ENCODE results near the gene COQ8A. TPM values are rescaled to one million over a fixed set of nuclear protein-coding genes. Genes with fewer than 3 reads are reported as not detected.
"Not testable (repeated sequence)": the region's sequence is repeated elsewhere in the genome, so short reads cannot be mapped to it uniquely, and the experiment has no call there.

COQ8A gene
- total RNA-seq, 1 experiment from 2014 or later = 14.8 TPM

DNA sequence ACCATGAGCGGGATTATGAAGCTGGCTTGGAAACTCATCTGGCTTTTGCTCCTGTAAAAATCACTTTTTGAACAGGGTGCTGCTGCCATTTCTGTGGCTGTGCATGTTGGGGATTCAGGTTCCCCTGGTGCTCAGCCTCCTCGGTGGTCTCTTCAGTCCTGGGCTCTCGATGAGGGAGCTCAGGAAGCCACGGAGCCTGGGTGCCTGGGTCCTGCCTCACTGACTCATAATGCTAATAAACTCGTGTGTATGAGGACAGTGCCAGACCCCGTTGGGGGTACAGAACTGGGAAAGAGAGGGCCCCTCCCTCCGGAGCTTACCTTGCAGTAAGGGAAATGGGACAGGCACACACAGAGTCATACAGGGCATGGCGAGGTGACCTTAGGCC lies 5.8 kb downstream of the COQ8A start:
- Histone ChIP-seq H3K4me3 (no peak overlapping the region), H3K36me3 (no peaks in the 10 kb centered on the region), H3K9me3 (no peaks in the 10 kb centered on the region), H3K27me3 (no peaks in the 10 kb centered on the region)
- no peak for DNase-seq

DNA sequence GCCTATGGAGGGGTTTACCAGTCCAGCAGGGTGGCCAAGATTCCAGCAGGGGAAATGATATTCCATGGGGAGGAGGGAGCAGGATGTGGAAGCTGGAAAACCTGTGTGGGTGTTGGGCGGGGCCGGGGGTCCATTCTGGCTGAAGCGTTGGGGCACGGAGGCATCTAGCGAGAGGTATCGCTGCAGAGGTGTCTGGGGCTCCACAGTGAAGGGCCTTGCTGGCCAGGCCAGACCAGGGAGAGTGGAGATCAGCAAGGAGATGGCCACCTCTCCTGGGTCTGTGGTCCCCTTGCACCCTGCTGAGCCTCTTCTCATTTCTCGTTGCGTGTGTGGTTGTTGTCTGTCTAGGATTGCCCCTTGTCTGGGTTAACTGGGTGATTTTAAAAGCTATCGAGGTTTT lies 6.2 kb downstream of the COQ8A start:
- DNase-seq = no peak
- no peak overlapping the region for H3K4me3 ChIP-seq

DNA sequence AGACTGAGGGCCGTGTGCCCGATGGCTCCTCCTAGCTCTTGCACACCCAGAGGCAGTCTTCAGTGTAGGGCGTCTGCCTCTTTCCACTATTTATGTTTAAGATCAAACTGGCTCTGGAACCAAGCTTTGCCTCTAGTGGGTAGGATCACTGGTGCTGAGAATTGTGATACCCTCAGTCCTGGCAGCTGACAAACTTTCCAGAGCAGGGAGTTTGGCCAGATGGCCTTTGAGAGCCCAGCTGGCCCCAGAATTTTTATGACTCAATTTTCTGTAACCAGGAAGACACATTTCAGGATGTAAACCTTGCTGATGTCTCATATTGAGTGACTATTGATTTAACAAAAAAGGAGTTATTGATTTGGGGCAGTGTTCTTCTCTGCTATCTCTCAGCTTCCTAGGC lies 6.7 kb downstream of the COQ8A start:
- no peak overlapping the region for H3K4me3 ChIP-seq
- DNase-seq = peak; percentile 55
- H3K36me3 ChIP-seq = no peaks in the 10 kb centered on the region
- no peaks in the 10 kb centered on the region for H3K9me3 ChIP-seq
- H3K27me3 ChIP-seq = no peaks in the 10 kb centered on the region

More for the DNA sequence above, 6.2 kb downstream of the COQ8A start:
- Histone ChIP-seq H3K27me3 (no peaks in the 10 kb centered on the region), H3K9me3 (no peaks in the 10 kb centered on the region), H3K36me3 (no peaks in the 10 kb centered on the region)

DNA sequence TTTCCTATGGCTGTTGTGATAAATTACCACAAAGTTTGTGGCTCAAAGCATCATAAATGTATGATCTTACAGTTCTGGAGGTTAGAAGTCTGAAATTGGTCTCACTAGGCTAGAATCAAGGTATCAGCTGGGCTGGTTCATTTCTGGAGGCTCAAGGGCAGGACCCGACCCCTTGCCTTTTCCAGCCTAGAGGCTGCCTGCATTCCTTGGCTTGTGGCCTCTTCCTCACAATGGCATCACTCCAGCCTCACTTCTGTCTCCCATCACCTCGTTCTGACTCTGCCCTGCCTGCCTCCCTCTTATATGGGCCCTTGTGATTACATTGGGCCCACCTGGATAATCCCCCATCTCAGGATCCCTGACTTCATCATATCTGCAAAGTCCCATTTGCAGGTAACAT lies 8.0 kb downstream of the COQ8A start:
- Histone ChIP-seq H3K9me3 (no peaks in the 10 kb centered on the region), H3K36me3 (no peaks in the 10 kb centered on the region), H3K4me3 (no peak overlapping the region), H3K27me3 (no peaks in the 10 kb centered on the region)
- DNase-seq = no peak

DNA sequence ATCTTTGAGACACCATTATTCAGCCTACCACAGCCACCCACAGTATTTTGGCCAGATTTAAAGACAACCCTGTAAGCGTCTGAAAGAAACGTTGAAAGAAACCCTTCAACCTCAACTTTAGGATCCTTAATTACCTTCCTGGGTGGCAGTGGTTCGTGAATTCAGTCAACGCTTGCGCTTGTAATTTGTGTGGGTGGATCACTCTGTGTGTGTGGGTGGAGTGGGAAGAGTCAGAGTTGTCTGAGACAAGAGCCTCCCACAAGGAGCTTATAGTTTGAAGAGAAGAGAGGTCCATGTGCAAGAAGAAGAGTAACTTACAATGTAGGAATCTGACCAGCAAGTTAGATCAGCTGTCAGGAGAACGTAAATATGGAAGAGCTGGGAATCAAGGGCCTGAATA lies 8.4 kb downstream of the COQ8A start:
- Histone ChIP-seq H3K27me3 (no peaks in the 10 kb centered on the region), H3K36me3 (no peaks in the 10 kb centered on the region)
- no peak for DNase-seq

DNA sequence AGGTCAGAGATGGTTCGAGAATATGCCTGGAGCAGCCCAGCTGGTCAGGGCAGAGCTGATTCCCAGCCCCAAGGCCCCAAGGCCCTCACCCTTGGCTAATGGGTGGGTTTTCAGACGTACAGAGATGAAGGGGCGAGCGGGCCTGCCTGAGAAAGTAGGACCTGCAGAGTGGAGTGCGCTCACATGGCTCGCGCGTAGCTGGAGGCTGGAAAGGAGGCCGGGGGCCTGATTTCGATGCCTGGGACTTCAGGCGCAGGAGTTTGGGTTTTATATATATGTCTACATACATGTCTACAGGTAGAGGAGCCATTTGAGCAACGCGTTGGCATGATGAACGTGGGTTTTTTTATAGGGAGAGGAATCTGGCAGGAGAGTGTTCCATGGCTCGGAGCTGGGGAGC lies 8.9 kb downstream of the COQ8A start:
- DNase-seq = no peak
- Histone ChIP-seq H3K27me3 (no peaks in the 10 kb centered on the region), H3K4me3 (no peak overlapping the region), H3K36me3 (no peaks in the 10 kb centered on the region), H3K9me3 (no peaks in the 10 kb centered on the region)

More for the DNA sequence above, 8.4 kb downstream of the COQ8A start:
- Histone ChIP-seq H3K9me3 (no peaks in the 10 kb centered on the region), H3K4me3 (no peak overlapping the region)

DNA sequence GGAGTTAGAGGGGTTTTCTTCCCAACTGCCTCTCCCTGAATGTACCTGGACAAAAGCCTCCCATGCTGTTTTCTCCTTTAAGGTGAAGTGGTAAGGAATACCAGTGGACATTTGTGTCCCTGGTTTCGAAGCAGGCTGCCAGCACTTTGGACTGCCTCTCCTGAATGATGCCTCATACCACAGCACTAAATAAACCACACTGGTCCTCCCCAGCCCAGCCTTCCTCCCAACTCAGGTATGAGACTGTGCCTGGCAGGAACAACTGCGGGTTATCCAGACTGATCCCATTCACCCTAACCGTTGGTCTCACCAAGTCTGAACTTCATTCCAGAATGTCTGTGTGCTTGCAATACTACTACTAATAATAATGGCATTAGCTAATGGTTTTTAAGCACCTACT lies 9.3 kb downstream of the COQ8A start:
- H3K9me3 ChIP-seq = no peaks in the 10 kb centered on the region
- DNase-seq = no peak
- no peaks in the 10 kb centered on the region for H3K36me3 ChIP-seq
- no peak overlapping the region for H3K4me3 ChIP-seq
- no peaks in the 10 kb centered on the region for H3K27me3 ChIP-seq

DNA sequence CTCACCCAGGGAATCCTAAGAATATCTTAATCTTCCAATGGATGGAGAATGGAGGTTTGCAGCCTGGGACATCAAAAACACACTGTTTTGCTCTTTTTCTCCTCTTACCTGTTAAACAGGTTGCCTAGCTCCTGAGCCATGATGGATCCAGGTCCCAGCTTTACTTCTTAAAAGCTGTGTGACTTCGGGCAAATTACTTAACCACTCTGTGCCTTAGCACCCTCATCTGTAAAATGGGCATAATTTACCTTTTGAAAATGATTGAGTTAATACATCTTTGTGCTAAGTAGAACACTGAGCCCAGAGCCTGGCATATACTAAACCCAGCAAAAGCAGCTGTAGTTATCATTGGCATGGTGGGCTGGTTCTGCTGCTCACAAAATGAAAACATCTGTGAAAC lies 10.2 kb downstream of the COQ8A start:
- Histone ChIP-seq H3K27me3 (no peaks in the 10 kb centered on the region), H3K36me3 (no peaks in the 10 kb centered on the region), H3K4me3 (no peak overlapping the region), H3K9me3 (no peaks in the 10 kb centered on the region)
- DNase-seq = no peak

DNA sequence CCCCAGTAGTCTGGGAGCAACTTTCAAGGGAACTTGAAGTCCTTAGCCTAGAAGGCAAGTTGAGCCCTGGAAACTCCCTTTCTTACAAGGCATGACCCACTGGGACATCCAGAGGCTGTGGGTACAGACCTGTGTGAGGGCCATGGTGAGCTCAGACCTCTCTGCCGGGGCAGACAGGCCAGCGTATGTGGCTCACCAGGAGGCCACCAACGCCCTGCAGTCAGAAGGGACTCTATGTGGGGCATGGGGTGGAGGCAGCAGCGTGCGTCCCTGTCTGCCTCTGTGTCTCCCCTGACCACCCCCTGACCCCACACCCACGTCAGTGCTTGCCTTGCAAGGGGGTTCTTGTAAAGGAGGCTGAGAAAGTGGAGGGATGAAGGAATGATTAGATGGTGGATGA lies 10.8 kb downstream of the COQ8A start:
- Histone ChIP-seq H3K27me3 (no peaks in the 10 kb centered on the region), H3K9me3 (no peaks in the 10 kb centered on the region), H3K36me3 (no peaks in the 10 kb centered on the region), H3K4me3 (no peak overlapping the region)
- DNase-seq = no peak

DNA sequence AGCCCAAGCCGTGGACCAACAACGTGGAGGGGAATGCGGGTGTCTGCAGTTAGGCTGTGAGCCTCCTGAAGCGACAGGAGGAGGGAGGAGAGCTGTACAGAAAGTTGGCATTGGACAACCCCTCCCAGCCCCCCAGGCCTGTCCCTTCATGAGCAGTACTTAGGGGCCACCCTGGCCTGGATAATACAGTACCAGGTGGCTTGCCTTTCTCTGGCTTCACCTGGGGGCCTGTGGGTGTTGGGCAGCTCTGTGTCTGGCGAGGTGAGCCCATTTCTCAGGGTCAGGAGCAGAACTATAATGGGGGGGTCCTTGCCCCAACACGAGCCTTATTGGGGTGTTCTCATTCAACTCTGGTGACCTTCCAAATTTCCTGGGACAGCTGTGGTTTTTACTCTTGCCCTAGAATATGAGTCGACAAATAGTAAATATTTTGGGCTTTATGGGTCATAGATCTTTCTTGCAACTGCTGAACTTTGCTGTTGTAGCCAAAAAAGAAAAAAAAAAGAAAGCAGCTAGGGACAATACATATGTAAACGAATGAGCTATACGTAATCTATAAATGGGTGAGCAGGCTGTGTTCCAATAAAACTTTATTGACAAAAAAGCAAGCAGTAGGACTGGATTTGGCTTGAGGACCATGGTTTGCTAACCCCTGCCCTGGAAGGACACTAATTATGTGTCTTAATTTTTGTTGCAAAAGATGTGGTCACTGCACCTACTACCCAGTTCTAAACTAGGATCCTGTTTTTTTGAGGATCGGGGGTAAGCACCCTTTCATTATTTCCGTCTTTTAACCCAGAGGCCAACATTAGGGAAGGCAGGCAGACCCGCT lies 11.4 kb downstream of the COQ8A start:
- Histone ChIP-seq H3K36me3 (no peaks in the 10 kb centered on the region), H3K27me3 (no peaks in the 10 kb centered on the region), H3K4me3 (no peak overlapping the region), H3K9me3 (no peaks in the 10 kb centered on the region)
- DNase-seq = no peak

DNA sequence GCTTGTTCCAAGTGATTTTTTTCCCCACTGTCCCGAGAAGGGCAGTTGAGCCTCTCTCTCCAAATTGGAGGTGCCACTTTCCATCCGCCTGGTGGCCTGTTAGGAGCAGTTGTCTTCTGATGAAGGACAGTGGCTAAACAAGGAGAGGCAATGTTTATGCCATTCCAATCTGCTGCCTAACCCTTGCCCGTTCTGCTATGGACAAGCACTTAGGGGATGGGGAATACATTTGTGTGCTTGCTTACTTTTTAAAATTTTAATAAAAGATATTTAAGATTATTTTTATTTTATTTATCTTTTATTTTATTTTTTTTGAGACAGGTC lies 12.0 kb downstream of the COQ8A start:
- Histone ChIP-seq H3K27me3 (no peaks in the 10 kb centered on the region), H3K4me3 (no peak overlapping the region), H3K9me3 (no peaks in the 10 kb centered on the region), H3K36me3 (no peaks in the 10 kb centered on the region)
- no peak for DNase-seq

DNA sequence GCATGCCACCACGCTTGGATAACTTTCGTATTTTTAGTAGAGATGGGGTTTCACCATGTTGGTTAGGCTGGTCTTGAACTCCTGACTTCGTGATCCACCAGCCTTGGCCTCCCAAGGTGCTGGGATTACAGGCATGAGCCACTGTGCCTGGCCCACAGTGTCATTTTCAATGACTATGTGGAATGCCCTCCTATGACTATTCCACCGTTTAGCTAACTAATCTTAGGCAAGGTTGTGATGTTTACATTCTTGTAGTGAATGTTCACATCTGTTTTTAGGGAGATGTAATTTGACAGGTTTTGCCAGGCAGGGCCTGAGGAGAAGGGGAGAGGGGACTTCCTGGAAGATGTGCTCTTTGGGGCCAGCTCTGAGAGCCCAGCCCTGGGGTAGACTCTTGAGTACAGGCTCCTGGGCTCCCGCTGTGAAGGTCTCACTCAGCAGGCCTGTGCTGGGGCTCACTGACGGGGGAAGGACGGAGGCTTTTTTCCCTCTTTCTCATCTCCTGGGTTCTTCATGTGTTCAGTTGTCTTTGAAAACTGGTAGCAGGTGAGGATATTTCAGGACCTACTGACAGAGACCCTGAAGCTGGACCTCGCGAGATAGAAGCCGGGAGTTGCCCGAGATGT lies 13.2 kb downstream of the COQ8A start:
- Histone ChIP-seq H3K36me3 (no peaks in the 10 kb centered on the region), H3K27me3 (no peaks in the 10 kb centered on the region), H3K4me3 (no peak overlapping the region), H3K9me3 (no peaks in the 10 kb centered on the region)
- no peak for DNase-seq

DNA sequence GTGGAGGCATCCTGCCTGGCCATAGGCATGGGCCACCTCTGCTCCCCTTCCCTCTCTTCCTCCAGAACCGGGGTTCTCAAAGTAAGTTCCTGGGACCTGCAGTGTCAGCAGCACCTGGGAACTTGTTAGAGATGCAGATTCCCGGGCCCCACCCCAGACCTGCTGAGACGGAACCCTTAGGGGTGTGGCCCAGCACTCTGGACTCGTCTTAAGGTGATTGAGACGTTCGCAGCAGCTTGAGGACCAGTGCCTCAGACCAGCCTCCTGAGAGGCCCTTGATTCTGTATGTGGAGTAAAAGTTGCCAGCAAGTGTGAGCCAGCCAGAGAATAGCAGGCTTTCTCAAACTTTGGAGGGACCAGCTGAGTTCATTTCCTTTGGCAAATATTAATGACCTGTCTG lies 14.2 kb downstream of the COQ8A start:
- H3K36me3 ChIP-seq = no peaks in the 10 kb centered on the region
- H3K4me3 ChIP-seq = no peak overlapping the region
- H3K9me3 ChIP-seq = no peaks in the 10 kb centered on the region
- H3K27me3 ChIP-seq = no peaks in the 10 kb centered on the region
- no peak for DNase-seq

DNA sequence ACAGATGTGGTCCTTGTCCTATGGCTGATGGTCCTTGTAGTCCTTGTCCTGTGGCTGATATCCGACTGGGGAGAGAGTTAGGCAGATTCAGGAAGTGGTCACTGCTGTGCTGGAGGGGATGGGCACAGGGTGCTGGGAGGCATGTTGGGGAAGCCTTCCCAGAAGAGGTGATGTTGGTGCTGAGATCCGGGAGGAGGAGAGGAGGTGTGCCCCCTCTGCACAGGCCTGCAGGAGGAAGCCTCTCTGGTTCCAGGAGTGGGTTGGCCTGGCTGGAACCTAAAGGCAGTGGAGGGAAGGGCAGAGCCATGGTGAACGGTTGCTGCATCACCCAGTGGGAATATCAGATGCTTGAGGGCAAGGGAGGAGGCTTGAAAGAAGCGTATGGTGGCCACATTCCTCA lies 14.7 kb downstream of the COQ8A start:
- no peaks in the 10 kb centered on the region for H3K36me3 ChIP-seq
- H3K9me3 ChIP-seq = peaks cover 4% of the 10 kb centered on the region; the same call in 1 of the 2 replicates
- no peak for DNase-seq
- H3K4me3 ChIP-seq = no peak overlapping the region
- H3K27me3 ChIP-seq = no peaks in the 10 kb centered on the region

DNA sequence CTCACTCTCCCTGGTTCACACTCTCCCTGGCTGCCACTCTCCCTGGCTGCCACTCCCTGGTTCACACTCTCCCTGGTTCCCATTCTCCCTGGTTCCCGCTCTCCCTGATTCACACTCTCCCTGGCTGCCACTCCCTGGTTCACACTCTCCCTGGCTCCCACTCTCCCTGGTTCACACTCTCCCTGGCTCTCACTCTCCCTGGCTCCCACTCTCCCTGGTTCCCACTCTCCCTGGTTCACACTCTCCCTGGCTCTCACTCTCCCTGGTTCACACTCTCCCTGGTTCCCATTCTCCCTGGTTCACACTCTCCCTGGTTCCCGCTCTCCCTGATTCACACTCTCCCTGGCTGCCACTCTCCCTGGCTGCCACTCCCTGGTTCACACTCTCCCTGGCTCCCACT lies 15.8 kb downstream of the COQ8A start:
- H3K27me3 ChIP-seq, H3K36me3 ChIP-seq, DNase-seq, H3K9me3 ChIP-seq, H3K4me3 ChIP-seq: not testable (repeated sequence)

DNA sequence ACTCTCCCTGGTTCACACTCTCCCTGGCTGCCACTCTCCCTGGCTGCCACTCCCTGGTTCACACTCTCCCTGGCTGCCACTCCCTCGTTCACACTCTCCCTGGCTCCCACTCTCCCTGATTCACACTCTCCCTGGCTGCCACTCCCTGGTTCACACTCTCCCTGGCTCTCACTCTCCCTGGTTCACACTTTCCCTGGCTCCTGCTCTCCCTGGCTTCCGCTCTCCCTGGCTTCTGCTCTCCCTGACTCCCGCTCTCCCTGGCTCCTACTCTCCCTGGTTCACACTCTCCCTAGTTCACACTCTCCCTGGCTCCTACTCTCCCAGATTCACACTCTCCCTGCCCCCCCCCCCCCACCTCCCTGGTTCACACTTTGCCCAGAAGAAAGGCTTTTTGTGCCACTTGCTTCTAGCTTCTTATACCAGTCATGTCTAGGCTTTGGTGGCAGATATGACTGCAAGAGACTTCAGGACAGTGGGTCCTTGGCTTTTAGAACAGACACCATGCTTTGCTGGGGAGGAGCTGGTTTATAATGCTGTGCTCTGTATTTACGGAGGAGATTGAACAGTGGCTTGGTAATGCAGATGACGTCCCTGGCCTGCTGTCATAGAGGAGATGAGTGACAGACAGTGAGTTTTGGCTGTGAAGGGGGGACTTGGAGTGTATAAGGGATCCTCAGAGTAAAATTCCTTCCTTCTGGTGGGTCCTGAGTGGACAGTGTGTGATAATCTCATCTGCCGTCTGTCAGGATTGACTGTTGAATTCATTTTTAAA lies 17.0 kb downstream of the COQ8A start:
- DNase-seq = no peak
- H3K9me3 ChIP-seq = peaks cover 4% of the 10 kb centered on the region; the same call in 1 of the 2 replicates
- H3K4me3 ChIP-seq = no peak overlapping the region
- H3K36me3 ChIP-seq = no peaks in the 10 kb centered on the region
- no peaks in the 10 kb centered on the region for H3K27me3 ChIP-seq

DNA sequence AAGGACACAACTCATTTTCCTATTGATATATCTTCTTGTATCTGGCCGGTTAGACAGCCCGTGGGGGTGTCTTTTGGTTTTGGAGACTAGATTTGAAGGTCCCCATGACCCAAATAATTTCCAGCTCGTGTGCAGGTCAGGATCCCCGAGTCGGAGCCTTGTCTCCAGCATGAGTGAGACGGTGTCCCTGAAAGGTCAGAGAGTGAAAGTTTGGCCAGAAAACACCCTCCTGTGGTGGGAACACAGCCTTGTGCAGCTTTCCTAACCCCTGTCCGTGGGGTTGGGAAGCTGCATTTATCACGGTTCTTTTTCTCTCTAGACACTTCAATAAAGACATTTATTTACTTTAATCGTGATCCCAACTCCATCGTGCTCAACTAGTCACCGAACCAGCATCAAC lies 17.6 kb downstream of the COQ8A start:
- no peak for DNase-seq
- Histone ChIP-seq H3K36me3 (no peaks in the 10 kb centered on the region), H3K27me3 (no peaks in the 10 kb centered on the region), H3K9me3 (peaks cover 4% of the 10 kb centered on the region; the same call in 1 of the 2 replicates), H3K4me3 (no peak overlapping the region)
